Activated T-cell treated with anti-CD3 and anti-CD28 coated beads, Interleukin-2, amount 50 U/mL, for 1 hour (primary cell): ENCODE results near the gene ADGRD1.
"Not testable (repeated sequence)": the region's sequence is repeated elsewhere in the genome, so short reads cannot be mapped to it uniquely, and the experiment has no call there.

ENCODE experiments used
- DNase-seq: peaks from one replicate; pipeline ENCODE4 v3.0.0-alpha.2; 2020

ADGRD1 gene

DNA sequence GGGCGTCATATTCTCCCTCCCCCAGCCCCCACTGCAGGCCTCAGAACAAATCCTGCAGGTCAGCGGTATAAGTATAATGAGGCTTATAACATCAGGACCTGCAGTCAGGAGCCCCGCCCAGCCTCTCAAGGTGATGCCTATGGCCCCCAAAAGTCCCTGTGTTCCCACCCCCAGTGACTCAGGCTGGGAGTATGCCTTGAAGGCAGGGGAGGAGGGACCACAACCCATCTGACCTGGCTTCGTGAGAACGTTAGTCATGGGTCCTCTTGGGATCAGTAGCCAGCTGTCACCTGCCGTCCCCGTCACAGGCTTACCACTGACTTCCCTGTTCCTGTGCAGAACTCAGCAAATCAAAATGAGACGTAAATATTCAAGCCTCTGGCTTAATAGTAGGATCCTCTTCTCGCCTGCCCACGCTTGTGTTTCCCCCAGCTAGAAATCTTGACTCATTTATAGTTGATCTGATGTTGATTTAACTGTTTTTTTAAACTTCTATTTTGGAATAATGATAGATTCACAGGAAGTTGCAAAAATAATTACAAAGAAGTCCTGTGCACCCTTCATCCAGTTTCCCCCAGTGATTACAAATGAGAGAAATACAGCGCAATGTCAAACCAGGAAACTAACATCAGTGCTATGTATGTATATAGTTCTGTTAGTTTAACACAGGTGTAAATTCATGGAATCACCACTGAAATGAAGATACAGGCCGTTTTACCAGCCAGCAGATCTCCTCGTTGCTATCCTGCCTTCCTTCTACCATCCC is 107.5 kb downstream of the ADGRD1 start:
- DNase-seq: no peak

DNA sequence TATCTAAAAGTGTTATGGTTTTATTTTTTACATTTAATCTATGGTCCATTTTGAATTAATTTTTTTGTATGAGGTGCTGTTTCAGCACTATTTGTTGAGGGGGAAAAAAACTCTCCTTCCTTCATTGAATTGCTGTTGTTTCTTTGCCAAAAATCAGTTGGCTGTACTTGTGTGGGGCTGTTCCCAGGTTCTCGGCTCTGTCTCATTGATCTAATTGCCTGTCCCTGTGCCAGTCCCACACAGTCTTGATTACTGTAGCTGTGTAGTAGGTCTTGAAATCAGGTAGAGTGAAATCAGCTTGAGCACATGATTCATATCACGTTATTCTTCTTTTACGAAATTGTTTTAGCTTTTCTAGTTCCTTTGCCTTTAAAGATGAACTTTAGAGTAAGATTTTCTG is 109.7 kb downstream of the ADGRD1 start:
- DNase-seq: no peak

DNA sequence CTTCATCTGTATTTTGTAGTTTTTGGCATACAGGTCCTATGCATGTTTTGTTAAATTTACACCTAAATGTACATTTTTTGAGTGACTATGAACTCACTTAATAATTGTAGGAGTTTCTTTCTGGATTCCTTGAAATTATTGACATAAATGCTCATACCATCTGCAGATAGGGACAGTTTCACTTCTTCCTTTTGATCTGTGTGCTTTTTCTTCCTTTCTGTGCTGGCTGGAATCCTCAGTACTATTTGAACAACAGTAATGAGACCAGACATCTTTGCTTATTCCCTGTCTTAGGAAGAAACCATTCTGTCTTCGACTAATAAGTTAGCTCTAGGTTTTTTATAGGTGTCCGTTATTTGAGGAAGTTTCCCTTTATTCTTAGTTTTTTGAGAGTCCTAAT is 110.3 kb downstream of the ADGRD1 start:
- no peak for DNase-seq

DNA sequence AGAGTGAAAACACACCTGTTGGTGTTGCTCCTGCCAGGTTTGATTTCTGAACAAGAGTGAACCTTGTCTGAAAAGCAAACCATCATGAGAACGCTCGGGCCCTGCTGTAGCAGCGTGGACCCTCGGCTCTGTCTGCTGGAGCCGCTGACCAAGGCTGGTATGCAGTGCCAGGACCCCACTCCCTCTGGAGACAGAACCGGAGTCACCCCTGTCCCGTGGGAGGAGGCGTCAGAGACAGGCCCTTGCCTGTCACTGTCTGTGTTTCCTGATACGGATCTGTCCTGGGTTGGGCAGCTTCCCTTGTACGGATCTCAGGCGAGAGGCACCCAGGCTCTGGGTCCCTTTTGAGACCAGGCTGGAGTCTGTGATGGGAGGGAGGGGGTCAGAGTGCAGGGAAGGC is 111.6 kb downstream of the ADGRD1 start:
- no peak for DNase-seq

DNA sequence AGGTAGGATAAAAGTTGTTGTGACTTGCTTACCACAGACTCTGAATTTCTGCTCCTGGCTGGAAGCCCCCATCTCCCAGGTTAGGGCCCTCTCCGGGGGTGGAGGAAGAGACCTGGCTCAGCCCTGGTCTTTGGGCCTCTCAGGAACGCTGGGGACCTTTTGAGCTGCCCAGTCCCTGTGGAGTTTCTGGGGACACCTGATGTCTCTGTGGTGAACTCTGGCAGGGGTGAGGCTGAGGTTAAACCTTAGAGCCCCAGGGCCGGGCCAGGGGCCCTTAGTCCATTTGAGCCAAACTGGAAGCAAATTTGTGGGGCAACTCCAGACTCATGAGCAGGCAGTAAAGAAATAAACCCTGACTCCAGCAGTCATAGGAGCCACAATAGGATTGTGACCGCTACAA is 112.1 kb downstream of the ADGRD1 start:
- no peak for DNase-seq

DNA sequence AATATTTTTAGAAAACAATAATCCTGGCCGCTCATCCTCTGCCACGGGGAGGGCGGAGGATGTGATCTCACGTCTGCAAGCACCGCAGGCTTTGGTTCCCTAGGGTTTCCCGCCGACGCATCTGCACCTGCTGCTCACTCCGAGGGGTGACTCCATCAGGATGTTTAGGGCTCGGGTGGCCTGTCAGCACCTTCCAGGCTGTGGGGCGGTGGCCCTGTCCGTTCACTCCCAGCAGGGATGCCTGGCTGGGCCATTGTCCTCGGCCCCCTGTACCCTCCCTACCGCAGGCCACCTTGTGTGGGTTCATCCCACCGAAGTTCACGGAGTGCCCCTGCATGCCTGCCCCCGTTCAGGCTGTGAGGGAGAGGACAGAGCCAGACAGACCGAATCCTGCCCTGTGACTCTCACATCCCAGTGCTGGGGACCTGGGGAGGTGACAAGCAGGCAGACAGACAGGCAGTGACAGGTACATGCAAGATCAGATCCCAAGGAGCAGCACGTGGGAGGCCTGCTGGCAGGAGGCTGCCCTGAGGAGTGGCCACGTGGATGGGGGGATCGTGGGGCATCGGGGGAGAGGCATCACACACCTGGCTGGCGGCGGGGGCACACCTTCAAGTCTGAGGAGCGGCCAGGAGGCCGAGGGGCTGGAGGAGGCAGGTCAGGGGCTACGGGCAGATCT is 112.6 kb downstream of the ADGRD1 start:
- no peak for DNase-seq

DNA sequence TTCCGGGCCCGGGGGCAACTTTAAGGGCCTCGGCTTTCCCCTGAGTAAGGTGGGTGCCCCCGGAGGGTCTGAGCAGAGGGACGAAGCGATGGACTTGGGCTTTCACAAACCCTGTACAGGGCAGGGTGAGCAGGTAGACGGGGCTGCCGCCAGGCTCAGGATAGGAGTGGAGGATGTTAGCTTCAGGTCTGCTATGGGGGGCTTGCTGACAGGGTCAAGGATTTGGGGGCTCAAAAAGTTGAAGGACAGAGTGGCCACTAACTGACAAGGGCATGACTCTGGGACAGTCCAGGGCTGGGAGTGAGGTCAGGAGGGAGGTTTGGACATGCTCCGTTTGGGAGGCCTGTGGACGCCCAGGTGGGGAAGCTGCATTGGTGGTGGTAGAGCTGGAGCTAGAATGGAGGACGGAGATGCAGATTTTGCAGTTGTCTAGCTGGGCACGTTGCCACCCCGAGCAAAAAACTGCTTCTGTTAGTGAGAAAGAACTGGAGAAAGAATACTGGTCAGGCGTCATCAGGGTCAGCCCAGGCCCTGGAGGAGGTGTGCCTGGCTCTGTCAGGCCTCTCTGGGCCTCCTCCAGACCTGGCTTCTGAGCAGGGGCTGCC is 113.3 kb downstream of the ADGRD1 start:
- DNase-seq: no peak

DNA sequence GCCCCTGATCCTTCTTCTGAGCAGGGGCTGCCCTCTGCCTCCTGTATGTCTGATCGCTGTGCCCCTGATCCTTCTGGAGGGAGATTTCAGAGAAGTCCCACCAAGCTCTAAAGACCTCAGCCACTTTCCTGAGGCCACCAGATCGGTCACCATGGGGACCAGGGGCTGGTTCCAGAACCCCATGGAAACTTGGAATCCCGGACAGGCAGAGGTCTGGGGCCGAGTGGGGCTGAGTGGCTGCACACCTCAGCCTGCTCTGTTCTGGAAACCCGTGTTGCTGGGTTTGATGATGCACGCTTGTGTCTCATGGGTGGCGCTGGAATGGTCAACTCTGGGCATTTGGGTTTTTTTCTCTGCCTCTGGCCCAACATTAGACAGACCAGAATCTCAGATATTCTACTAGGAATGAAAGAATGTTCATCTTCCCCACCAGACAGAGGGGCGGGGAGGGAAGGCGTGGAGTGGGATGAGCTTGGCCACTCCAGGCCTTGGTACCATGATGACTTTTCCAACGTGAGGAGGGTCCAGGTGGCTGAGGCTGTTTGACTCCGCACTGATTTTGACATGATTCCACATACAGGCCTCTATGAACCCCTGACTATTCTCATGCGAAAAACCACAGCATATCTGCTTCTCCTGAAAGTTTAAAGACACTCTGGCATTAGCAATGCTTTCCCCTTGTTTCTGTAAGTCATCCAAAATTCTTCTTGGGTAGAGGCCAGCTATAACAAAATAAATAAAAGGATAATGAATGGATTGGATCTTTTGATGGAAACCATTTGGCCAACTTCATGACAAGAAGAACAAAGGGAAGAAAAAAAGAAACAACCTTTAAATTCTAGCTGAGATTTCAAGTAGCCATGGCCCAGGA is 114.5 kb downstream of the ADGRD1 start:
- DNase-seq: no peak

DNA sequence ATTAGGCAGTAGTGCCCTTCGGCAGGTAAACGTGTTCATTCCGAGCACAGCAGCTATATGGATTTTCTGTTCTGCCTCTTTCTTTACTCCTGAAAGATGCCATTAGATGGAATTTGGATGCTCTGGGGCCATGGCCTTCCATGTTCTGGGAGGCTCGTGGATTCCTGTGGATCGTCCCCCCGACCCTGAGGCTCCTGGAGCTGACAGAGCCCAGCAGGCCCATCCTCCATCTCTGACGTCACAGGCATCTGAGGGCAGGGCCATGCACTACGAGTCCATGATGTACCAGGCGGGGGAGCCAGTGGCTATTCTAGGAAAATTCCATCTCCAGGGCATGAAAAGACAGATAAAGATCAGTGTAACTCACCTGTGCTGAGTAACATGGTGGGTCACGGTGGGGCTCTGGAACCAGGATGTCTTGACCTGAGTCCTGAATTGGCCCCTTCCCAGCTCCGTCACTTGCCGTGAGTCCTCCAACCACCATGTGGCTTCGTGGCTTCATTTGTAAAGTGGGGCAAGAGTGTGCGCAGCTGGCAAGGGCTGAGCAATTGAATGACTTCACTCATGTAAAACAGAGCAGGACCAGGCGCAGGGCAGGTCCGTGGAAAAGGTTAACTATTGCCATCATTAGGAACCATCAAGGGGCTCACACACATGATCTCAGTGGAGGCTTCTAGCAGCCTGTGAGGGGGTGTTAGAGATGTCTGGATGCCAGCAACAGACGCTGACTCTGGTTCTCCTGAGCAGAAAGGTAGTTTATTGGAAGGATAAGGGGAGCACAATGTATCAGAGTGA is 115.4 kb downstream of the ADGRD1 start:
- not testable (repeated sequence) for DNase-seq

DNA sequence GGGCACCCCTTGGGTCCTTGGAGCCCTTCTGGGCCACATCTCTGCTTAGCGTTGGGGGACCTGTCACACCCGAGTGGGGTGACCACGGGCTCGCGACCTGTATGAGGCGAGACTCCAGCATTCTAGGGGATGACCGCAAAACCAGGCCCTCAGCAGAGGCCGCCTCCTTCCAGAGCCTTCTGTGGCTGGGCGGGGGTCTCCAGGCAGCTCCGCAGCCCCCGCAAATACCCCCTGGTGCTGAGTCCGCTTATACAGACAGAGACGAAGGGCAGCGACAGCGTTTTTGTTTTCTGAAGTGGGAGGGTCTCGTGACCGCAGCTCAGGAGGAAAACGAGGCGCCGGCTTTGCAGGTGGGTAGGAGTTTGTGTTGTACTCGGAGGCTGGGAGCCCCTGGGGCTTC is 116.4 kb downstream of the ADGRD1 start:
- DNase-seq: not testable (repeated sequence)

DNA sequence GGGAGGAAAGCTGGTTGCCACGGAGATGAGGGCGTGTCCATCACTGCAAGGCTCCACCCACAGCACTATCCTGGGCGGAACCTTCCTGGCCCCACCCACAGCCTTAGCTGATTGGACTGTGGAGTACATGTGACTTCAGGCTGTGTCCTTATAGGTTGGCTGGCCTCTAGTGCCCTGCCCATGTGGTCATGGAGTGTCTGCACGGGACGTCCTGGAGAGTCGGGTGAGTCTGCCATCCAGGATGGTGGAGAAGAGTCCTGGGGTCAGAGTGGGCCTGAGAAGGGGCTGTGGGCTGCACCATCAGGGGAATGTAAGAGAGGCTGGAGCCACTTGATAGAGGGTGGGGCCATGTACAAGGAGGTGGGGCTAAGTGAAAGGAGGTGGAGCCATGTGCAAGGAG is 117.0 kb downstream of the ADGRD1 start:
- DNase-seq: not testable (repeated sequence)

DNA sequence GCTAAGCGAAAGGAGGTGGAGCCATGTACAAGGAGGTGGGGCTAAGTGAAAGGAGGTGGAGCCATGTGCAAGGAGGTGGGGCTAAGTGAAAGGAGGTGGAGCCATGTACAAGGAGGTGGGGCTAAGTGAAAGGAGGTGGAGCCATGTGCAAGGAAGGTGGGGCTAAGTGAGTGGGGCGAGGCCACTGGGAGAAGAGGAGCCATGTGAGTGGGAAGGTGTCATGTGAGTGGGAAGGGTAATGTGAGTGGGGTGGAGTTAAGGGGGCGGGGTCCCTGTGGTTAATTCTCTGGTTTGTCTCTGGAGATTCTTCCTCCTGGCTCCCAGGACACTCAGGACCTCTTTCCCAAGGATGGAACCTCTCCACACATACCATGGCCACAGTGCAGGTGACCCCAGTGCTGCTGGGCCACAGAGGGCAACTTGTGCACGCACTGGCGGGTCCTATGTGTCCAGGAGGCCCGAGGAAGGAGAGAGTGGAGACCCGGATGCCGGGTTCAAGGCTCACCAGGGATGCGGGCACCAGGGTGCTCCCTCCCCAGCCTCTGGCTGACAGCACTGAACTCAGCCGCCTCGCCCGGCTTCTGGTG is 117.6 kb downstream of the ADGRD1 start:
- not testable (repeated sequence) for DNase-seq

DNA sequence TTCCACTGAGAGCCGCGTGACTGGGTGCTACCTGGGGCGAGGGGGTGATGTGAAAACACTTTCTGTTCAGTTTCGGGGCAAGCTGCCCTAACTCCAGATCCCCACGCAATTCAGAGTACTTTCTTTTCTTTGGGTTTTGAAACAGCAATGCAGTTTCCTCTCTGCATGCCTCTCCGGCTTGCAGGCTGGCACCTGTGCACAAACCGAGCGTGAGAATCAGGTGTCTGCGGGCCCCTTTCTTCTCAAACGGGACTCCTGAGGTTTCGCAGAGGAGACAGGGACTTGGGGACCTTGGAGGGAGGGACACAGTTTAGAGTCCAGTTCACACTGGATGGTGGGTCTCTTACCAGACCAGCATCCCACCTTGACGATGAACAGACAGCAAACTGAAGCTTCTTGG is 118.2 kb downstream of the ADGRD1 start:
- DNase-seq: not testable (repeated sequence)

DNA sequence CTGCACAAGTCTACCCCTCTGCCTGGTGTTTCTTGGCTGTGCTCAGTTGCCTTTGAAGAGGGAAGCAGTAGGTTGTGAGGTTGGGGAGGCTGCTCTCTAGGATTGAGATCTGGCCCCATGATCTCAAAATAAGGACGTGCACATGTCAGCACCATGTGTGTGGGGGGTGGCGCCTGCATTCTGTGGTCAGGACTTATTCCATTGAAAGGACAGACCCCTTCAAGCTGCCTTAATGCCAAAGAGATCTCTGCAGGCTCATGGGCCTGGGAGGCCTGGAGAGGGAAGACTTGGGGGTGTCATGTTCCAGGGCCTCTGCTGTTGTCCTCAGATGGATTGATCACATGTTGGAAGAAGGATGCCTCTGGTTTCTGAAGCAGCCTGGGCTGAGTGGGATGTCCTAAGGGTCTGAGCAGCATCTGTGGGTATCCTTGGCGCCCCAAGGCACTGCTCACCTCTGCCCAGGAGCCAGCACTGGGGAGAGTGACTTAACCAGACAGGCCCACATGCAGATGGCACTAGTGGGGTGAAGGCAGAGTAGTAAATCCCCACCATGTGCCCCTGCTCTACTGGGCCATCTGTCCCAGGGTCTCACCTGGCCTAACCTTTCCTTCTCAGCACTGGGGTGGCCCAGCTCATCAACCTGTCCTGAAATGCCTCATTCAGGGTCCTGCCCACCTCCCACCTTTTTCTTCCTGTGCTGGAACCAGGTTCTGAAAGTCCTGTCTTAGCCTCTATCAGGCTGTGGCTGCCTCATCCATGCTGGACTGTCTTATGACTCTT is 118.9 kb downstream of the ADGRD1 start:
- DNase-seq: no peak

DNA sequence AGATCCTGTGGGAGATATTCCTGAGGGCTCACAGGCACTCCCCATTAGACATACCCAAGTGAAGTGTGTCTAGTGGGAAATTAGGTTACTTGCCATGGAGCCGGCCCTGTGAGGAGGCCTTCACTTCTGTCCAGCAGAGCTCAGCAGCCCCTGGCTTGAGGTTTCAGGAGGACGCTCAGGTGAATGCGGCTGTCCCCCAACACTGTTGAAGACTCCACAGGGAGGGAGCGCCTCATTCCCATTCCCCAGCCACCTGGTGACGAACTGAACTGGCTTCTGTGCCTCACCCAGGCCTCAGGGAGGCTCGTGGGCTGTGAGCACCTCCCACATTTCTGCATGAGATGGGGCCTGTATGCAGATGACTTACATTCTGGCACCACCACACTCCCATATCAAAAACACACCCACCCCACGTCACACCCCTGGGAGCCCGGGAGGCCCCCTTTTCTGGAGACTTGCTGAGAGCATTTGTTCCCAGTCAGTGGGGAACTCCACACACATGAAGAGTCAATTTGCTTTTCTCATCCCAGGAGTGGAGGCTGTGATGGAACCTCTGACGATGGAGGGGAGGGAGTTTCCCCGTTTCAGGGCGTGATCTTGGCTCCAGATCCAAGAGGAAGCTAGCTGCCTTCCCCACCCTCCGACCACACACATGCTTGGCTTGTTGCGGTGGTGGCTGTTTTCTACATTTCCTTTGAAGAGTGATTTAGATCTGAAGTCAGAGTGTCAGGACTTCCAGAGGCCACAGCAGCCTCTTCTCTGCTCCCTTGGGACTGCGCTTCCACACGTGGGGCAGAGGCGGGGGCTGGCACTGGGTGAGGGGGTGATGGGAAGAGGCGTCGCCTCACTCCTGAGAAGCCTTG is 120.7 kb downstream of the ADGRD1 start:
- DNase-seq: no peak

DNA sequence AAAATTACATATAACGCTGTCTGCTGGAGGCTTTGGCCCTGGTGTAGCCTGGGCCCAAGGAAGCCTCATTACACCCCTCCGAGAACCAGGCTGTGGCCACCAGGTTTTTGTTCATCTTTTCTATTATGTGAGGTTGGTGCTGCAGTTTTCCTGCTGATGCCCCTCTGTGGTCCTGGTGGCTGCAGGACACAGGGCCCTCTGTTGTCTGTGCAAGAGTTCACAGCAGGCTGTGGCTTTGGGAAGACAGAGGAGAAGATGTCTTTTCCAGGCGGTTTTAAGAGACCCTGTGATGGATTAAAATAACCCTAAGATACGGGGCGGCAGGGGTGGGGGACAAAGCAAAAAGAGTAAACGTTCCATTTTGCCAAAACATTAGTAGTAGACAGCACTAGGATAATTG is 121.5 kb downstream of the ADGRD1 start:
- no peak for DNase-seq

DNA sequence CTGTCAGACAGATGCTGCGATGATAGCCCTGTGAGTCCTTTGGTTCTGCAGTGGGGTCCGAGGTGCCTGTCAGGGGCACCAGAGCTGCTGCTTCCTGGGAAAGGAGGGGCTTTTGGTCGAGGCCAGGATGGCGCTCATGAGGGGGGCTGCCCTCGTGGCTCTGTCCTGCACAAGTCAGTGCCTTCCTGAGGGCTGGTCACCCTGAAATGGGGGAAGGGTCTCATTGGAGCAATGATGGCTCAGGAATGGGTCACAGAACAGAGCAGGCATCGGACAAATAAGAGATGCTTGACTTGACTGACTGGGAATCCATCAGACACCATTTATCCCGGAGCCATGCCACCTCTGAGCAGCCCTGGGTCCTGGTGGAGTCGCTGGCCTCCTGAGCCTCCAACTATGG is 121.9 kb downstream of the ADGRD1 start:
- no peak for DNase-seq

DNA sequence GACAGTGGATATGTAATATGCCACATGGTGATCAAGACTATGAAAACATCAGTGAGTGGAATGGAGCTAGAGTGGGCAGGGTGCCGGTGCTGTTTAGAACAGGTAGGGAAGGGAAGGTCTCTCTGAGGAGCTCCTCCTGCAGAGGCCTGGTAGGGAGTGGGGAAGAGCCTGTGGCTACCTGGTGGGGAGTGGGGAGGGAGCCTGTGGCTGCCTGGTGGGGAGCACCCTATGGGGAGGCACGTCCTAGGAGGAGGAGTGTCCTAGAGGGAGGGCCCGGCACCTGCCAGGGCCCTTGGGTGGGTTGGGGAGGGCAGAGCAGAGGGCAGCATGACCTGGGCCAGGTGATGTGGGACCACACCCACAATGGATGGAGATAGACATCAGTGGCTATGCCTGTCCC is 122.6 kb downstream of the ADGRD1 start:
- no peak for DNase-seq

DNA sequence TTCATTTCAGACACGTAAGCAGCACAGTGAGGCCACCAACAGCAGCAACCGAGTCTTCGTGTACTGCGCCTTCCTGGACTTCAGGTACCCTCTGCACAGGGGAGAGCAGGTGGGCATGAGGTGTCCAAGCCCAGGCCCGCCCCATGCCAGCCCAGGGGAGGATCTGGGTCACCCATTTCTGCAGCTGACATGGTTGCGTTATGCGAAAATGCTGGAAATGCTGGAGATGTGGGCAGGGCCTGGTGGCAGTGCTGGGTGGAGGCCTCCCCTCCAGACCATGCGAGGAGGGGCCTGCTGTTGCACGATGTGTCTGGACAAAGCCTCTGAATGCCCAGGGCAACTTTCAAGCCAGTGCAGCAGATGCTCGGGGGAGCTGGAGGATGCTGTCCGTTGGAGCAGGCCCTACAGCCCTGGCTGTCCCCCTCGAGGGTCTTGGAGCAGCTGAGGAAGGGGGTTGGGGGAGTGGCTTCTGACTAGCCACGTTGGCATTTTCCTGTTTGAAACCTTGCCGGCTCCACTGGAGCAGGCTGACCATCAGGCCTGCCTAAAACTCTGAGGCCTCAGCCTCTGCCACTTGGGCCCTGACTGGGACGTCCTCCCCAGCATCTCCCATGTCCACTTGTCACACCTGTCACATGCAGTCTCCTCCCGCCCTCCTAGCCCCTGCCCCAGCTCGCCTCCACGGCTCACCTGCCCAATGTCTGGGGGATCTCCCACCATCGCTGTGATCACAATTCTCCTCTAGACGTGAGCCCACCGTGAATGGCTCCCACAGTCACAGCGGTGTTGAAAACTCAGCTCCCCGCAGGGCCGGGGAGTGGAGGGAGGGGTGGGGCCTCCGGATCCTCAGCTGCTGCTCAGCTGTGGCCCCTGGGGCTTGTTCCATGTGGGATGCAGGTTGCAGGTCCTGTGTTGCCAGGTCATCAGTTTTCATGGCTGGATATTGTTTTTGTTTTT is 123.4 kb downstream of the ADGRD1 start:
- no peak for DNase-seq
